Thoracic aorta (tissue), 2 donors: ENCODE data around the gene NLRP6. TPM values are rescaled to one million over a fixed set of nuclear protein-coding genes. Genes with fewer than 3 reads are reported as not detected.
"Not testable (repeated sequence)": the region's sequence is repeated elsewhere in the genome, so short reads cannot be mapped to it uniquely, and the experiment has no call there.

ENCODE experiments used
- ATAC-seq: fragments of 150-250 bp; one replicate; pipeline ENCODE4 v1.8.0; 2017; ENCODE audit warnings: low read depth; ENCODE audit not compliant: insufficient number of reproducible peaks, low FRiP score
- DNase-seq: peaks from one replicate; pipeline ENCODE4 v3.0.0-alpha.2; 2020; ENCODE audit warnings: low spot score
- H3K27ac ChIP-seq, 2 donors: fragments of 200-600 bp; sonication (generic); 1 replicate in 1 of 2; 2 replicates in 1 of 2; pipeline ENCODE4 v1.5.1; 2016; ENCODE audit warnings: mild to moderate bottlenecking in 2 of 2, moderate library complexity in 2 of 2
- H3K27me3 ChIP-seq: fragments of 200-600 bp; sonication (generic); replicated peaks from 2 replicates; pipeline ENCODE4 v1.6.0; 2016; ENCODE audit warnings: mild to moderate bottlenecking; ENCODE audit not compliant: insufficient read depth
- H3K36me3 ChIP-seq: fragments of 200-600 bp; sonication (generic); one replicate; pipeline ENCODE4 v1.5.1; 2016
- H3K4me1 ChIP-seq, 2 donors: fragments of 200-600 bp; sonication (generic); 1 replicate in 1 of 2; 2 replicates in 1 of 2; pipeline versions ENCODE4 v1.5.1 to v1.6.0; 2016; ENCODE audit warnings: low read depth in 2 of 2, mild to moderate bottlenecking in 1 of 2; ENCODE audit not compliant: control insufficient read depth in 1 of 2
- H3K4me3 ChIP-seq: fragments of 200-600 bp; sonication (generic); 2 replicates; pipeline ENCODE4 v1.5.1; 2016; ENCODE audit warnings: mild to moderate bottlenecking
- H3K9me3 ChIP-seq: fragments of 200-600 bp; sonication (generic); 2 replicates; pipeline ENCODE4 v1.5.1; 2016
- total RNA-seq, 2 donors: library from RNA; depleted of rRNA; stranded (reverse); fragments of >200 nt; gene quantifications; one replicate each; pipeline versions ENCODE4 v1.1.0 to v1.2.3, GENCODE V29; 2016
- TF ChIP-seq, protein P1 (sequence below): fragments of 200-600 bp; sonication (generic); IDR thresholded peaks from one replicate; pipeline ENCODE4 v1.5.1; 2019; ENCODE audit warnings: antibody characterized with exemption

NLRP6 gene
- total RNA-seq, 2 donors from 2014 or later, result 5.6 to 6.6 TPM

DNA sequence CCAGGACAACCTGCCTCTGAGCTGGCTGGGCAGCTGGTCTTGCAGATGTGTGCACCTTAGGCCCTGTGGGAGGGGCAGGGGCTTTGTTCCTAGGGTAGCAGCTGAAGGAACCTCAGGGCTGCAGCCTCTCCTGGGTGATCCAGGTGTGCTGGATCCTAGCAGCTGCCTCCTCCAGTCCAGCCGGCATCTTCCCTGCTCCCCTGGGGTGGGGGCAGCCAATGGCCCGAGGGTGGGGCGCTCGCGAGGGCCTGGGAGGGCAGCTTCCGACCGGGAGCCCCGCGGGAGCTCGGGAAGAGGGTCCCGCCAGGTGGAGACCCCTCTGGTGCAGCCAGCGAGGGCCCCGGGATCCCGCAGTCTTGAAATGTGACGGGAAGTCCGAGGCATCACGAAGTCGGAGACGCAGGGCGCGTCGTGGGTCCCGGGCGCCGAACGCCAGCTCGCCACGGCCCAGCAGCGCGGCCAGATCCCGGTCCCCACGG is 37.3 kb downstream of the NLRP6 start:
- no peaks in the 10 kb centered on the region for H3K9me3 ChIP-seq
- DNase-seq, result no peak
- TF ChIP-seq, protein P1, sequence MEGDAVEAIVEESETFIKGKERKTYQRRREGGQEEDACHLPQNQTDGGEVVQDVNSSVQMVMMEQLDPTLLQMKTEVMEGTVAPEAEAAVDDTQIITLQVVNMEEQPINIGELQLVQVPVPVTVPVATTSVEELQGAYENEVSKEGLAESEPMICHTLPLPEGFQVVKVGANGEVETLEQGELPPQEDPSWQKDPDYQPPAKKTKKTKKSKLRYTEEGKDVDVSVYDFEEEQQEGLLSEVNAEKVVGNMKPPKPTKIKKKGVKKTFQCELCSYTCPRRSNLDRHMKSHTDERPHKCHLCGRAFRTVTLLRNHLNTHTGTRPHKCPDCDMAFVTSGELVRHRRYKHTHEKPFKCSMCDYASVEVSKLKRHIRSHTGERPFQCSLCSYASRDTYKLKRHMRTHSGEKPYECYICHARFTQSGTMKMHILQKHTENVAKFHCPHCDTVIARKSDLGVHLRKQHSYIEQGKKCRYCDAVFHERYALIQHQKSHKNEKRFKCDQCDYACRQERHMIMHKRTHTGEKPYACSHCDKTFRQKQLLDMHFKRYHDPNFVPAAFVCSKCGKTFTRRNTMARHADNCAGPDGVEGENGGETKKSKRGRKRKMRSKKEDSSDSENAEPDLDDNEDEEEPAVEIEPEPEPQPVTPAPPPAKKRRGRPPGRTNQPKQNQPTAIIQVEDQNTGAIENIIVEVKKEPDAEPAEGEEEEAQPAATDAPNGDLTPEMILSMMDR, result no peak

DNA sequence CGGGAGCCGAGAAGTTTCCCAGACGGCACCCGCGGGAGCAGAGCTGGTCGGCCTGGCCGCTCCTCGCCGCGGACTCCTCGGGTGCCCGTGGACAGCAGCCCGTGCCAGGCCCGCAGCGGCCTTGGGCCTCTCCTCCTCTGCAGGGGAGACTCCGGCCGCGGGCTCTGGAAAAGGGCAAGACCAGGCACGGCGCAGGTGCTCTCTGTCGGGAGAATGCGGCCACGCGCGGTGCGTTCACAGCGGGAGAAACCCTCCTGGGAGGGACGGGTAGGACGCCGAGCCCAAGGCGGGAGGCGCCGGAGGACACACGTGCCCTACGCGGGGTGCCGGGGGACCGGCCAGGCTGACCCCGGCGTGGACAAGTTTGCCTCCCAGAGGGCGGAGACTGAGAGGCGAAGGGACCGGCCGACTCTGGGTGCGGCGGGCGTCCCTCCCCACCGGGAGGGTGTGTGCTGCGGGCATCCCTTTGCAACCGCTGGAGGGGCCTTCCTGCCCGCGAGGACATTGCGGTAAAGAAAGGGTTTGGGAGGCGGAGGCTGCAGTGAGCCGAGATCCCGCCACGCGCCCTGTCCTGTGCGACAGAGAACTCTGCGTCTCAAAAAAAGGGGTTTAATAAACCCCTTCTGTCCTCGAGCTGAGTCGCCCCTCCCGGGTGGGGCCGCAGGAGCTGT is 38.0 kb downstream of the NLRP6 start:
- peak overlapping the region; percentile 57 for H3K4me3 ChIP-seq
- H3K27ac ChIP-seq, result no peak overlapping the region
- H3K4me1 ChIP-seq, result peaks cover 9 to 39% of the 10 kb centered on the region in 2 donors
- H3K27me3 ChIP-seq, result no peaks in the 10 kb centered on the region
- no peaks in the 10 kb centered on the region for H3K9me3 ChIP-seq
- TF ChIP-seq, protein P1, result no peak
- H3K36me3 ChIP-seq, result no peaks in the 10 kb centered on the region
- ATAC-seq (no peak), DNase-seq (no peak)

More for the DNA sequence above, 37.3 kb downstream of the NLRP6 start:
- Histone ChIP-seq H3K4me3 (peak overlapping the region; percentile 57), H3K27me3 (no peaks in the 10 kb centered on the region), H3K4me1 (peaks cover 9 to 39% of the 10 kb centered on the region in 2 donors), H3K36me3 (no peaks in the 10 kb centered on the region), H3K27ac (no peak overlapping the region)
- ATAC-seq, result no peak

DNA sequence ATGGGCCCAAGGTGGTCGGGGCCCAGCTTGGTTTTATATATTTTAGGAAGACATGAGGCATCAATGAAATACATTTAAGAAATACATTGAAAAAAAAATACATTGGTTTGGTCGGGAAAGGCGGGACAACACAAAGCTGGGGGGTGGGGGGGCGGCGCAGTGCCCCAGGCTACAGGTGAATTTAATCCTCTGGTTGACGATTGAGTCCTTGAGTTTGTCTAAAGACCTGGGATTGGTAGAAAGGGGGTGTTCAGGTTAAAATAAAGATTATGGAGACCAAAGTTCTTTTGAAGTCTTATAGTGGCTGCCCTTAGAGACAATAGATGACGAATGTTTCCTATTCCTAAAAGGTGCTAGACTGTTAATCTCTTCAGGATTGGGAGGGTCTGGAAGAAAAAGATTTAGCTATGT is 38.7 kb downstream of the NLRP6 start:
- no peaks in the 10 kb centered on the region for H3K9me3 ChIP-seq
- H3K4me3 ChIP-seq, result peak overlapping the region; percentile 57
- TF ChIP-seq, protein P1, result no peak
- H3K36me3 ChIP-seq, result no peaks in the 10 kb centered on the region
- no peak overlapping the region for H3K27ac ChIP-seq
- ATAC-seq (no peak), DNase-seq (no peak)
- H3K4me1 ChIP-seq, result peaks cover 6 to 36% of the 10 kb centered on the region in 2 donors
- H3K27me3 ChIP-seq, result no peaks in the 10 kb centered on the region

DNA sequence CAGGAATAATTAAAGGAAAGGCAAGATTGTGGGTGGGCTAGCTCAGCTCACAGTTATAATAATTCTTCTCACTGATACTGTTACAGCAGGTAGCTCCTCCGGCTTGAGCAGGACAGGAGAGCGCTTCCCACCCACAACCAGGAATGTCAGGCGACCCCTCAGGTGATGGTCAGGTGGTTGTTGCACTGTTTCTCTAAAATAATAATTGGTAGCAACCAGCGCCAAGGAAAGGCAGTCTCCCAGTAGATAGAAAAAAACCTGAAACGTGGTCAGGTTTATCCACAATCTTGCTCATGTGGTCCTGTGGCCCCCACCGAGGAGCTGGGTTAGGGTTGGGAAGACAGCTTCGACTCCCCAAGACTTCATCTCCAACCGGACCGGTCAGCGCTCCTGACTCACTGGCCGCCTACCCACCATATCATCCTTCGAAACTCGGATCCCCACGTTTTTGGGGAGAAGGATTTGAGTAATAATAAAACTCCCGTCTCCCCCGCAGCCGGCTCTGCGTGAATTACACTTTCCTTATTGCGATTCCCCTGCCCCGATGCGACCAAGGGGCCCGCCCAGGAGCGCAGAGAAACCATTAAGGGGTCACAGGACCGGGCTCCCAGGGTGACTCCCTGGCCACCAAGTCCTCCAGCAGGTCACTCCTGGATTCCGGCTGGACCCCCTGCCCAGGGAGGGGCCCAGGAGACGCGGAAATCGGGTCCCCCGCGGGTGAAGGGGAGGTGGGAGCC is 39.6 kb downstream of the NLRP6 start:
- DNase-seq, H3K36me3 ChIP-seq, H3K27me3 ChIP-seq, H3K27ac ChIP-seq, ATAC-seq, H3K9me3 ChIP-seq: not testable (repeated sequence)
- peak overlapping the region; percentile 29 for H3K4me3 ChIP-seq
- peaks cover 3 to 30% of the 10 kb centered on the region in 2 donors for H3K4me1 ChIP-seq

DNA sequence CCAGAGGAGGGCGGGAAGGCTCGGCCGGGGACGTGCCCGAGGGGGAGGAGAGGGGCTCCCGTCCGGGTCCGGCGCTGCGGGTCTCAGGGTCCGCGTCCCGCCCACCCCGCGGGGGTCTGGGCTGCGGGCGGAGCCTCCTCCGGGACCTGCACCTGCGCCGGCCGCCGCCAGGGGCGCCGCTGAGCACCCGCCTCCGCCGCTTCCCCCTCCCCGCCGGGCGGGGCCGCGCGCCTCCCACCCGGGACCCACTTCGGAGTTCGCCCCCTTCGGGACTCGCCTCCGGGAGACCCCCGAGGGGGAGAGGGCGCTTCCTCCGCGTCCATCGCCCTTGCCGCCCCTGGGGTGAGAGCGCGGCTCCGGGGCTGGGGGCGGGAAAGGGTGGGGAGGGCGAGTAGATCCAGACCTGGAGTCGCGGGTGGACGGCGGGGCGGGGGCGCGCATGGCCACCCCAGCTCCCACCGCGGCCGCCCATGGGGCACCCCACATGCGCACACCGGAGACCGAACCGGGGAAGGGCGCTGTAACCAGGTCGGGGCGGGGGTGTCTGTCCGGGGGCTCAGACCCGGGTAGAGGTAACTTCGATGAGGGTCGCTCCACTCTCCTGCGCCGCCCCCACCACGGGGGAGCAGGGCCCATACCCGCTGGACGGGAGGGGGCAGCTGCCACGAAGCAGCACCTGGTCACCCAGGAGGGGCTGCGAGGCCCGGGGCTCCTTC is 40.4 kb downstream of the NLRP6 start:
- not testable (repeated sequence) for H3K27me3 ChIP-seq, H3K9me3 ChIP-seq, DNase-seq, H3K36me3 ChIP-seq
- peak; percentile 36 for ATAC-seq
- Histone ChIP-seq H3K27ac (peak overlapping the region; percentile 99), H3K4me1 (peaks cover under 1 to 23% of the 10 kb centered on the region in 2 donors), H3K4me3 (peak overlapping the region; percentile 88)

DNA sequence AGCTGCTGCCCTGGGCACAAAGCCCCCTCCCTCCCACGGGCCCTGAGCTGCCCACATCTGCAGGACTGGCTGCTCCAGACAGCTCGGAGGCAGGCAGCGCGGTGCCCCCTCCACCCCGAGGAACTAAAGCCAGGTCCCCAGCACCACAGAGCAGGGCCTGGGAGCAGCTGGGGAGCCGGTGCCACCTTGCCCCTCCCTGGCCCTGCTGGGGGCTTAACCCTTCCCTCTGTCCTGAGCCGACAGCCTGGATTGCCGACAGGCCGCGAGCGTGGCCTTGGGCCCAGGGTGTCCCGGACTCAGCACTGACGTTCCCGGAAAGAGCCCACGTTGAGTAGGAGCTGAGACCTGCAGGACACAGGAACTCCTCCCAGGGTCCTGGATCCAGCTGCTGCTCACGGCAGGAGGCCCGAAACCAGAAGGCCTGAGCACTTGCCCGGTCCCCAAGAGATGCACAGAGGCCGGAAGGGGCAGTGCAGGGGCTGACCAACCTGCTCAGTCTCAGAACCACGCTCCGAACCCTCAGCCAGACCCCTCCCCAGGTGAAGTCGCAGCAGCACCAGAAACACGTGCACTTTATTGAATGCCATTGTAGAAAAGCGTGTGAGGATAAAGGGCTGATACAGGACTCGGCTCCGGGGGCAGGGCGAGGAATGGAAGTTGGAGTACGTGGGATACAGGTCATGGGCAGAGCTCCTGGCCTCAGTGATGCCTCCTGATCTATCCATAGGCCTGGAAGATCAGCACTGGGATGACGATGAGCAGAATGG is 41.1 kb downstream of the NLRP6 start:
- H3K9me3 ChIP-seq, H3K27me3 ChIP-seq, DNase-seq, H3K36me3 ChIP-seq: not testable (repeated sequence)
- H3K4me3 ChIP-seq, result peak overlapping the region; percentile 88
- H3K27ac ChIP-seq, result peak overlapping the region; percentile 99
- ATAC-seq, result peak; percentile 1
- H3K4me1 ChIP-seq, result peaks cover 0 to 22% of the 10 kb centered on the region in 2 donors

DNA sequence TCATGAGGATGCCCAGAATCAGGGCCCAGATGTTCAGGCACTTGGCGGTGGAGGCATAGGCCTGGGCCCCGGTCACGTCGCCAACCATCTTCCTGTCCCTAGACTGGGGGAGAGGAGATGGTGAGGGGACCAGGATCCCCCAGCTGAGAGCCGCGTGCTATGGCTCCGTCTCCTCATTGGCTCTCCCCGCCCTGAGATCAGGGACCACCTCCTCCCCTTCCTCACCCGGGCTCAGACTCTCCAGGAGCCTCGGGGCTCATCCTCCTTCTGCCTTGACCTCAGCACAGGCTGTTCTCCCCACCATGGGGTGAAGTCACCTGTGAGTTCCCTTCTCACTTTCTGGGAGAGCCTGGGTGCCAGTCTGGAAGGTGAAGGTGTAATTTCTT is 41.7 kb downstream of the NLRP6 start:
- peaks cover 2 to 28% of the 10 kb centered on the region in 2 donors for H3K4me1 ChIP-seq
- DNase-seq, ATAC-seq, H3K36me3 ChIP-seq, H3K27me3 ChIP-seq, H3K9me3 ChIP-seq: not testable (repeated sequence)
- H3K4me3 ChIP-seq, result peak overlapping the region; percentile 88
- H3K27ac ChIP-seq, result peak overlapping the region; percentile 99
